ENCODE results near the gene PDCD1LG2. TPM values are rescaled to one million over a fixed set of nuclear protein-coding genes. Genes with fewer than 3 reads are reported as not detected.
"Not testable (repeated sequence)": the region's sequence is repeated elsewhere in the genome, so short reads cannot be mapped to it uniquely, and the experiment has no call there.

PDCD1LG2 gene
- total RNA-seq, 2 donors from 2014 or later, result 1.3 to 3.0 TPM

- no peak overlapping the region for H3K4me3 Mint-ChIP-seq
- no peak overlapping the region for H3K27ac Mint-ChIP-seq
- DNase-seq, result no peak
- H3K36me3 Mint-ChIP-seq (ENCODE audit: insufficient read depth in 2 of 2), result peaks cover 1 to 4% of the 10 kb centered on the region in 2 donors
- no peak for ATAC-seq (replicated peaks in 1 of 2)
- H3K9me3 Mint-ChIP-seq, result no peaks in the 10 kb centered on the region
- H3K27me3 Mint-ChIP-seq (ENCODE audit: low read depth), result no peaks in the 10 kb centered on the region
- H3K4me1 Mint-ChIP-seq (ENCODE audit: low read depth), result peaks cover 14% of the 10 kb centered on the region
These were observed 59.1 kb downstream of the PDCD1LG2 start for GRCh38 chr9:5569409-5569808.

DNA sequence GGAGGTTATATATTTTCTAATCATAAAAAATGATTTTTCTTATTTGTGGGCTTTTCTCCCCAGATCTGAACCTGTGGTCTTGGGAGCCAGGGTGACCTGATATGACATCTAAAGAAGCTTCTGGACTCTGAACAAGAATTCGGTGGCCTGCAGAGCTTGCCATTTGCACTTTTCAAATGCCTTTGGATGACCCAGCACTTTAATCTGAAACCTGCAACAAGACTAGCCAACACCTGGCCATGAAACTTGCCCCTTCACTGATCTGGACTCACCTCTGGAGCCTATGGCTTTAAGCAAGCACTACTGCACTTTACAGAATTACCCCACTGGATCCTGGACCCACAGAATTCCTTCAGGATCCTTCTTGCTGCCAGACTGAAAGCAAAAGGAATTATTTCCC, 59.6 kb downstream of the PDCD1LG2 start:
- DNase-seq (no peak), ATAC-seq (replicated peaks in 1 of 2) (no peak)
- H3K9me3 Mint-ChIP-seq, result no peaks in the 10 kb centered on the region
- H3K4me1 Mint-ChIP-seq (ENCODE audit: low read depth), result peaks cover 10% of the 10 kb centered on the region
- no peaks in the 10 kb centered on the region for H3K27me3 Mint-ChIP-seq (ENCODE audit: low read depth)
- H3K4me3 Mint-ChIP-seq, result no peak overlapping the region
- peaks cover 0 to 1% of the 10 kb centered on the region in 2 donors for H3K36me3 Mint-ChIP-seq (ENCODE audit: insufficient read depth in 2 of 2)
- no peak overlapping the region for H3K27ac Mint-ChIP-seq

- Mint-ChIP-seq H3K27me3 (ENCODE audit: low read depth) (no peaks in the 10 kb centered on the region), H3K4me1 (ENCODE audit: low read depth) (peaks cover 10% of the 10 kb centered on the region), H3K36me3 (ENCODE audit: insufficient read depth in 2 of 2) (peaks cover 0 to 2% of the 10 kb centered on the region in 2 donors), H3K27ac (no peak overlapping the region), H3K9me3 (peaks cover 0 to 2% of the 10 kb centered on the region in 2 donors), H3K4me3 (no peak overlapping the region)
- no peak for ATAC-seq (replicated peaks in 1 of 2)
- DNase-seq, result no peak
These were observed 61.4 kb downstream of the PDCD1LG2 start for GRCh38 chr9:5571629-5572232.

- ATAC-seq (replicated peaks in 1 of 2) (no peak), DNase-seq (no peak)
- H3K36me3 Mint-ChIP-seq (ENCODE audit: insufficient read depth in 2 of 2), result peaks cover 3% of the 10 kb centered on the region in 2 donors
- no peaks in the 10 kb centered on the region for H3K27me3 Mint-ChIP-seq (ENCODE audit: low read depth)
- H3K27ac Mint-ChIP-seq, result no peak overlapping the region
- peaks cover 22% of the 10 kb centered on the region for H3K4me1 Mint-ChIP-seq (ENCODE audit: low read depth)
- no peak overlapping the region for H3K4me3 Mint-ChIP-seq
- H3K9me3 Mint-ChIP-seq, result peaks cover 0 to 2% of the 10 kb centered on the region in 2 donors
These were observed 63.8 kb downstream of the PDCD1LG2 start for GRCh38 chr9:5574097-5574496.

GRCh38 chr9:5575000-5575399, 64.7 kb downstream of the PDCD1LG2 start:
- H3K27me3 Mint-ChIP-seq (ENCODE audit: low read depth), result no peaks in the 10 kb centered on the region

DNA sequence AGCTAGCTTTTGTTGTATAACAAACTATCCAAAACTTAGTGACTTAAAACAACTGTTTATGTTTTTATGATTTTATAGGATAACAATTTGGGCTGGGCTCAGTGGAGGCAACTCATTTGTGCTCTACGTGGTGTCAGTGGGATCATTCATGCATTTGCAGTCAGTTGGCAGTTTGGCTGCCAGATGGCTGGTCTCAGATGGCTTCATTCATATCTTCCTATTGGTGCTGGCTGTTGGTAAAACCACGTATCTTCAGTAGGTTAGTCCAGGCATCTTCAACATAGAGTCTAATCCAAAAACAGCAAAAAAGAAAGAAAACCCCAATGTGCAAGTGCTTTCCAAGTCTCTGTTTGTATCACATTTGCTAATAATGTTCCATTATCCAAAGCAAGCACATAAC, 66.9 kb downstream of the PDCD1LG2 start:
- peaks cover 40% of the 10 kb centered on the region for H3K4me1 Mint-ChIP-seq (ENCODE audit: low read depth)

More at GRCh38 chr9:5575000-5575399, 64.7 kb downstream of the PDCD1LG2 start:
- DNase-seq (no peak), ATAC-seq (replicated peaks in 1 of 2) (no peak)
- no peak overlapping the region for H3K4me3 Mint-ChIP-seq
- H3K9me3 Mint-ChIP-seq, result peaks cover 0 to 2% of the 10 kb centered on the region in 2 donors
- H3K27ac Mint-ChIP-seq, result no peak overlapping the region
- peaks cover 25% of the 10 kb centered on the region for H3K4me1 Mint-ChIP-seq (ENCODE audit: low read depth)
- H3K36me3 Mint-ChIP-seq (ENCODE audit: insufficient read depth in 2 of 2), result peaks cover 3% of the 10 kb centered on the region in 2 donors

DNA sequence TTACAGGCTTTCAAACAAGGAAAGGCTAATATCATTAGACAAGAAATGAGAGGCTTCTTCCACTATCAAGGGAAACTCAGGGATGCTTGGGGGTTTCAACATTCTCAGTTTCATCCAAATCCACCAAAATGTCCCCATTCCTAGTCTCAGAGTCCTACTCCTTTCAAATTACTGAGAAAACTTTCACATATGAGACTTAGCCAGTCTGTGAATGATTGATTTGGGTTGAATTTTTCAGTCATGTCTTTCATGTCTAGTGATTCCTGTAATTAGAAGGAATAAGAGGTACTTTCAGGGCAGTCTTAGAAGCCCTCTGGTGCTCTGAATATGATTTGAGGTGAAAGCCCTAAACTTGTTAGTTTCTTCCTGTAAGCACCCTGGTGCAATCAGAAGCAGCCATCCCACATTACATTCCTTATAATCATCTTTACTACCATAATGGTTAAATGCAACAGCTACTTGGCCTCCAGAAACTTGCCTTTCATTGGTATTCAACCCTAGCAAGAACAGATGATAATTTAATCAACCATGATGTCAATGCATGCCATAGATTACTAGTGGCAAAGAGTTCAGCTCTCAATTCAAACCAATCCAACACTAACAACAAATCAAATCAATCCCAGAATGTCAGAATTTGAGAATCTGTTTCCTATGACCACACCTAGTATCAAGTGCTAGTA, 67.8 kb downstream of the PDCD1LG2 start:
- peak; percentile 50 to 60 for ATAC-seq (replicated peaks in 1 of 2)
- Mint-ChIP-seq H3K4me3 (peak overlapping the region in 1 of 2 donors; percentile 8), H3K4me1 (ENCODE audit: low read depth) (peaks cover 50% of the 10 kb centered on the region), H3K9me3 (peaks cover 2 to 3% of the 10 kb centered on the region in 2 donors), H3K36me3 (ENCODE audit: insufficient read depth in 2 of 2) (peaks cover 7% of the 10 kb centered on the region in 2 donors), H3K27me3 (ENCODE audit: low read depth) (no peaks in the 10 kb centered on the region), H3K27ac (peak overlapping the region; percentile 16)
- DNase-seq, result no peak

More for the DNA sequence above, 66.9 kb downstream of the PDCD1LG2 start:
- H3K9me3 Mint-ChIP-seq, result peaks cover 2 to 3% of the 10 kb centered on the region in 2 donors
- H3K27me3 Mint-ChIP-seq (ENCODE audit: low read depth), result no peaks in the 10 kb centered on the region
- no peak overlapping the region for H3K4me3 Mint-ChIP-seq
- H3K27ac Mint-ChIP-seq, result no peak overlapping the region
- DNase-seq, result no peak
- no peak for ATAC-seq (replicated peaks in 1 of 2)
- peaks cover 7% of the 10 kb centered on the region in 2 donors for H3K36me3 Mint-ChIP-seq (ENCODE audit: insufficient read depth in 2 of 2)

GRCh38 chr9:5578698-5579085, 68.4 kb downstream of the PDCD1LG2 start:
- Mint-ChIP-seq H3K27ac (peak overlapping the region; percentile 16), H3K4me3 (peak overlapping the region in 1 of 2 donors; percentile 8), H3K9me3 (peaks cover 2 to 3% of the 10 kb centered on the region in 2 donors), H3K4me1 (ENCODE audit: low read depth) (peaks cover 55% of the 10 kb centered on the region), H3K36me3 (ENCODE audit: insufficient read depth in 2 of 2) (peaks cover 9 to 10% of the 10 kb centered on the region in 2 donors), H3K27me3 (ENCODE audit: low read depth) (no peaks in the 10 kb centered on the region)
- DNase-seq (no peak), ATAC-seq (replicated peaks in 1 of 2) (no peak)

DNA sequence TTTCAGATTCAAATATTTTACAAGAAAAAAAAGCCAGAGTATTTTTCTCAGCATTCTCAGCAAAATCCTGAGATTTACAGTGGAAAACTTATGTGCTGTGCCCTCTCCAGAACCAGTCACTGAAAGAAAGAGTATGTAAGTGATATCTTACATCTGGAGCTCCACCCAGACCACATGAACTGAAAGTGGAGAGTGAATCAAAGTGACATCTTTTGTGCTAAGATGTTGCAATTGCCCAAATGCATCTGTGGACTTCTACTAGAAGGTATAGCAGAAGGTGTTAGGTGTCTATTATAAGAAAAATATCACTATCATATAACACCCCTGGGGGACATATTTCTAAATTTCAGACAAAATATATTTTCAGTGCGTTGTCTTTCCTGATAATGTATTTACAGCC, 69.5 kb downstream of the PDCD1LG2 start:
- peak overlapping the region; percentile 63 for H3K27ac Mint-ChIP-seq
- H3K4me3 Mint-ChIP-seq, result peak overlapping the region in 1 of 2 donors; percentile 67
- peaks cover 2 to 3% of the 10 kb centered on the region in 2 donors for H3K9me3 Mint-ChIP-seq
- ATAC-seq (replicated peaks in 1 of 2) (peak in 1 of 2 donors; percentile 29), DNase-seq (no peak)
- no peaks in the 10 kb centered on the region for H3K27me3 Mint-ChIP-seq (ENCODE audit: low read depth)
- H3K36me3 Mint-ChIP-seq (ENCODE audit: insufficient read depth in 2 of 2), result peaks cover 9 to 10% of the 10 kb centered on the region in 2 donors
- peaks cover 61% of the 10 kb centered on the region for H3K4me1 Mint-ChIP-seq (ENCODE audit: low read depth)

DNA sequence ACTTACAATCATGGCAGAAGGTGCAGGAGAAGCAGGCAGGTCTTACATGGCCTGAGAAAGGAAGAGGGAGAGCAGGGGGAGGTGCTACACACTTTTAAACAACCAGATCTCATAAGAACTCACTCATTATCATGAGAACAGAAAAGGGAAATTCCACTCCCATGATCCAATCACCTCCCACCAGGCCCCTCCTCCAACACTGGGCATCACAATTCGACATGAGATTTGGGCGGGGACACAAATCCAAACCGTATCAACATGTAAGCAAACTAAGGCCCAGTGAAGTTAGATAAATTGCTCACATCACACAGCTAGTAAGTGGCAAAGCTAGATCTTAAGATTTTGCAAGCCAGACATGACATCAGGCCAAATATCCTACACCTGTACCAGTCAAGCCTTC, 70.3 kb downstream of the PDCD1LG2 start:
- no peaks in the 10 kb centered on the region for H3K27me3 Mint-ChIP-seq (ENCODE audit: low read depth)
- peaks cover 8 to 9% of the 10 kb centered on the region in 2 donors for H3K36me3 Mint-ChIP-seq (ENCODE audit: insufficient read depth in 2 of 2)
- peak overlapping the region; percentile 35 for H3K27ac Mint-ChIP-seq
- peaks cover 66% of the 10 kb centered on the region for H3K4me1 Mint-ChIP-seq (ENCODE audit: low read depth)
- peaks cover 0 to 3% of the 10 kb centered on the region in 2 donors for H3K9me3 Mint-ChIP-seq
- no peak for ATAC-seq (replicated peaks in 1 of 2)
- no peak overlapping the region for H3K4me3 Mint-ChIP-seq
- DNase-seq, result no peak

DNA sequence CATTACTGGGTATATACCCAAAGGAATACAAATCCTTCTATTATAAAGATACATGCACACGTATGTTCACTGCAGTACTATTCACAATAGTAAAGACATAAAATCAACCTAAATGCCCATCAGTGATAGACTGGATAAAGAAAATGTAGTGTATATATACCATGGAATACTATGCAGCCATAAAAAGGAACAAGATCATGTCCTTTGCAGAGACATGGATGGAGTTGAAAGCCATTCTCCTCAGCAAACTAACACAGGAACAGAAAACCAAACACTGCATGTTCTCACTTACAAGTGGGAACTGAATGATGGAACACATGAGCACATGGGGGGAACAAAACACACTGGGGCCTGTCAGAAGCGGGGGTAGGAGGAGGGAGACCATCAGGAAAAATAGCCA, 71.4 kb downstream of the PDCD1LG2 start:
- DNase-seq; ATAC-seq (replicated peaks in 1 of 2); H3K27ac Mint-ChIP-seq; H3K27me3 Mint-ChIP-seq (ENCODE audit: low read depth); H3K4me3 Mint-ChIP-seq; H3K9me3 Mint-ChIP-seq: not testable (repeated sequence)
- peaks cover 8 to 12% of the 10 kb centered on the region in 2 donors for H3K36me3 Mint-ChIP-seq (ENCODE audit: insufficient read depth in 2 of 2)
- peaks cover 76% of the 10 kb centered on the region for H3K4me1 Mint-ChIP-seq (ENCODE audit: low read depth)

DNA sequence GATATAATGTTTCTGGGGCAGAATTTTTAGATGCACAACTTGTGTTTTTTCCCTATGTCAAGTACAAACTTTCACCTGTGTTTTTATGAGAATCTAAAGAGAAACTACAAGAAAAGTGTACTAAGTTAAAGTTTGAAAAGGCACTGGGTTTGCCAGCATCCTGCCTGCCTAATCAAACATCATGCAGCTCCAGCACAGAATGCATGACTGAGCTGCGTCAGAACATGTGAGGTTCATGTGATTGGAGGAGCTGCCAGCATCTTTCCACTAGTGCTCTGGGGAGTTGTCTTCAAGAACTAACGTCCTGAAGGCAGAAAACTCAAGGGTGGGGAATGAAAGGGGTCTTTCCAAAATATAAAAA, 72.5 kb downstream of the PDCD1LG2 start:
- peak; percentile 28 to 44 for DNase-seq
- Mint-ChIP-seq H3K27ac (peak overlapping the region; percentile 54), H3K36me3 (ENCODE audit: insufficient read depth in 2 of 2) (peaks cover 8 to 12% of the 10 kb centered on the region in 2 donors), H3K4me3 (peak overlapping the region; percentile 12 to 68), H3K4me1 (ENCODE audit: low read depth) (peaks cover 80% of the 10 kb centered on the region), H3K9me3 (peaks cover 0 to 3% of the 10 kb centered on the region in 2 donors), H3K27me3 (ENCODE audit: low read depth) (no peaks in the 10 kb centered on the region)
- ATAC-seq (replicated peaks in 1 of 2), result peak; percentile 14

GRCh38 chr9:5586391-5586802, 76.1 kb downstream of the PDCD1LG2 start:
- DNase-seq (peak; percentile 41 to 46), ATAC-seq (replicated peaks in 1 of 2) (peak; percentile 61 to 62)
- peaks cover 81% of the 10 kb centered on the region for H3K4me1 Mint-ChIP-seq (ENCODE audit: low read depth)
- H3K9me3 Mint-ChIP-seq, result peaks cover 0 to 3% of the 10 kb centered on the region in 2 donors
- H3K36me3 Mint-ChIP-seq (ENCODE audit: insufficient read depth in 2 of 2), result peaks cover 6 to 8% of the 10 kb centered on the region in 2 donors
- H3K27ac Mint-ChIP-seq, result peak overlapping the region; percentile 93
- H3K4me3 Mint-ChIP-seq, result peak overlapping the region; percentile 65 to 68
- no peaks in the 10 kb centered on the region for H3K27me3 Mint-ChIP-seq (ENCODE audit: low read depth)
